GM12873 (cell line): Measurements from ENCODE around the gene LAMP5.

ENCODE experiments used
- CTCF ChIP-seq: IDR thresholded peaks from 2 replicates; pipeline ENCODE4 v1.5.1; 2012; ENCODE audit warnings: low read depth, mild to moderate bottlenecking, moderate library complexity, low read length, control low read depth; ENCODE audit not compliant: insufficient read depth; ENCODE audit errors: missing control alignments

Gene LAMP5

GRCh38 chr20:9565910-9566550, 51.6 kb downstream of the LAMP5 start:
- TF ChIP-seq CTCF, result no peak

- TF ChIP-seq CTCF, result no peak
Measured at GRCh38 chr20:9566977-9567376, 52.6 kb downstream of the LAMP5 start.

- no peak for TF ChIP-seq CTCF
Measured at GRCh38 chr20:9570612-9571011, 56.2 kb downstream of the LAMP5 start.

GRCh38 chr20:9571783-9572182, 57.4 kb downstream of the LAMP5 start:
- no peak for TF ChIP-seq CTCF

GRCh38 chr20:9572670-9573069, 58.3 kb downstream of the LAMP5 start:
- no peak for TF ChIP-seq CTCF

- no peak for TF ChIP-seq CTCF
Measured at GRCh38 chr20:9573335-9574151, 59.2 kb downstream of the LAMP5 start.

- no peak for TF ChIP-seq CTCF
Measured at GRCh38 chr20:9574181-9574580, 59.8 kb downstream of the LAMP5 start.
